OCI-LY7 (cell line): ENCODE results near the gene BRINP2.

Source experiments
- CTCF ChIP-seq: fragments of 200-600 bp; sonication (generic); conservative IDR thresholded peaks from 2 replicates; pipeline ENCODE4 v1.5.1; 2014; ENCODE audit warnings: mild to moderate bottlenecking, antibody characterized with exemption, low read length, moderate library complexity, mixed read lengths
- EZH2phosphoT487 ChIP-seq: fragments of 200-600 bp; sonication (generic); IDR thresholded peaks from 2 replicates; pipeline ENCODE4 v1.6.1; 2018; ENCODE audit warnings: low read depth, borderline replicate concordance, mild to moderate bottlenecking, mixed run types, antibody characterized with exemption, low read length, moderate library complexity, mixed read lengths

DNA sequence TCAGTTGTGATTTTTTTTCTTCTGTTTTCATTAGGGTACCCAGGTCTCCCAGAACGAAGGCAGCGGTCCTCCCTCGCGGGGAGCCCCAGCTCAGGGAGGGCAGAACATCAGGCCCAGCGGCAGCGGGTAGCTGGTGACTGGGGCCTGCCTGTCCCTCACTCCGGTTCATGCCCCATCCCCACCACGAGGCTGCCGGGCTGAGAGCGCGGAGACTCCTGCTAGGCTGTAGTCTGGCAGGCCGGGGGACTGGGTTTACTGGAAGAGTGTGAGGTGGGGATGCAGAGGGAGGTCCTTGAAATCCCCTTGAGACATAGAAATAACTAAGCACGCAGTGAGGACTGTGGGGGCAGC lies 10.5 kb downstream of the BRINP2 start:
- TF ChIP-seq CTCF (no peak), EZH2phosphoT487 (no peak)
